ENCODE results near the gene EZH1. TPM values are rescaled to one million over a fixed set of nuclear protein-coding genes. Genes with fewer than 3 reads are reported as not detected.

EZH1 gene
- 244 and 246 TPM in 2 replicates for total RNA-seq (2013; cell fraction: nucleolus; rRNA removed)
- total RNA-seq (2014; rRNA removed) (16.4 and 21.3 TPM in 2 replicates), total RNA-seq (2014; rRNA removed; fragmentation: Illumina TruSeq; extraction: Trizol) (15.5 and 17.3 TPM in 2 replicates), total RNA-seq (2021) (15.7 and 22.1 TPM in 2 replicates), polyA plus RNA-seq (2011; rRNA removed) (39.8 and 43.3 TPM in 2 replicates), polyA plus RNA-seq (2014; fragmentation: Illumina TruSeq; extraction: Trizol) (23.7 and 27.1 TPM in 2 replicates), polyA plus RNA-seq (2014; fragmentation: Nextera tagmentation; extraction: Ambion mirVana) (1 to 10 TPM; 6.1 to 6.2 TPM), polyA plus RNA-seq (2014; rRNA removed) (24.7 and 25.4 TPM in 2 replicates), polyA plus RNA-seq (2016; fragmentation: Nextera tagmentation; extraction: Ambion mirVana) (10 to 100 TPM; 14.9 to 15.4 TPM), polyA minus RNA-seq (2011; rRNA and poly(A)+ RNA removed) (47.1 and 56.8 TPM in 2 replicates), Bru-seq, nascent RNA (percentile 72 among the genes with signal in this experiment), BruChase-seq, experiment 1, labeled RNA remaining after a 6-hour chase (percentile 76 among the genes with signal in this experiment), BruChase-seq, experiment 2, labeled RNA remaining after a 2-hour chase (percentile 77 among the genes with signal in this experiment)
- 18.6 TPM for polyA plus RNA-seq (2011; ENCODE audit: low read depth)
- polyA plus RNA-seq (2011; cell fraction: cytosol; rRNA removed) = 42.9 and 45.2 TPM in 2 replicates
- polyA plus RNA-seq (2011; cell fraction: nucleus; rRNA removed) = 93.1 and 105 TPM in 2 replicates
- polyA plus RNA-seq (2012) = 22.0 and 26.0 TPM in 2 replicates
- polyA minus RNA-seq (2011; cell fraction: cytosol; rRNA and poly(A)+ RNA removed) = 13.4 and 20.0 TPM in 2 replicates
- polyA minus RNA-seq (2011; cell fraction: nucleus; rRNA and poly(A)+ RNA removed) = 44.6 and 49.8 TPM in 2 replicates
- long read RNA-seq, experiment 1, partial matches to known transcripts = 2 of 3 reads
- long read RNA-seq, experiment 1, other reads (novel, unspliced or antisense) = 1 of 3 reads
- long read RNA-seq, experiment 2, partial matches to known transcripts = 16 of 21 reads
- long read RNA-seq, experiment 2, other reads (novel, unspliced or antisense) = 3 of 21 reads

DNA sequence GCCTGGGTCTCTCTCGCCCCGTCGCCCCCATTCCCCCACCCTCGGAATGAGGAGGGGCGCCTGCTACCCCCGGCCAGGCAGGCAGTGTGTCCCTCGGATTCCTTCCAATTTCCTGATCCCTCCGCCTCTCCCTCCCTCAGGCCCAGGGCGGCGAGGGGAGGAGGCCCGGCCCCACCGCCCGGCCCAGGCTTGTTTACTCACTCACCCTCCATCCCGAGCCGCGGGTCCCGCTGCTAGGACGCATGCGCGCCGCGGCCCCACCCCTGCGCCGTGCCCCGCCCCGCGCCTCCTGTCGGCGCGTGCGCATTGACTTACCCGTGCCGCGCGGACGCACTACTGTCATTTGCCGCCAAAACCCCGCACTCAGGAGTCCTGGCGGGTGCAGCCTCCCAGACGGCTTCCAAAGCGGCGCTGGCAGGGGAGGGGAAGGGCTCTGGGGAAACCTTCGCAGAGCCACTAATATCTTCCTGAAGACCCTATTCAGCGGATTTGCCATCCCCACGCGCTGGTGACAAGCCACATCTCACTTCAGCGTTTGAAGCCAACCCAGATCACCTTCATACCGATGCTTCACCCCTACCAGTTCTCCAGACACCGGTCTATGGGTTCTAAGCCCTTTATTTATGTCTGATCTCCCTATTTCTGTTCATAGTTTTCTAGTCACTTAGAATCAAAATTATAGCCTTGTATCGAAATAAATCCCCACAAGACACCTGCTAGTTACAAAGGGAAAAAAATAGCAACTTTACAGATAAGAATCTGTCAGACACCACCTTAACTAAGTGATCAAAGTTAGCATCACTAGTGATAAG is at the start of gene EZH1:
Gene EZH1 (minus strand): TSS at position 235 of the 812 bp plus-strand sequence. CDS start 16,099 bp downstream, outside the sequence.
- intact Hi-C loops (cut with micrococcal nuclease; ENCODE audit: unreplicated experiment) (no loop called here), in situ Hi-C loops (cut with MboI) (no loop called here)
- 10% methylated on average over 33 of the region's 50 CpGs for WGBS (ENCODE audit: insufficient coverage, insufficient replicate concordance, low lambda C conversion rate, missing lambda C conversion rate)
- RAD21 ChIA-PET (ENCODE audit: unreplicated experiment) = interaction anchor here (1.3 kb wide), 1 partner anchor 10 kb away, joined by 3 read pairs; no protein-coding TSS in a partner anchor
- DNase-seq (ENCODE audit: low read depth, low spot score) (peak; percentile 70), ATAC-seq (peak; percentile 96), FAIRE-seq (peak; percentile 90)
- CTCF ChIA-PET = interaction anchor here (3.0 kb wide), 1 partner anchor 19 kb away, joined by 13 read pairs; no protein-coding TSS in a partner anchor
- SMC1A ChIA-PET (ENCODE audit: uncharacterized antibody, unreplicated experiment) = interaction anchor here (1.9 kb wide), 1 partner anchor 19 kb away, joined by 7 read pairs; no protein-coding TSS in a partner anchor
- H3K4me2 ChIP-seq (ENCODE audit: control insufficient read depth, insufficient read depth) = peak within 1 kb of the TSS; percentile 88
- peak within 1 kb of the TSS; percentile 76 for H3K9ac ChIP-seq (ENCODE audit: control insufficient read depth, insufficient read depth, low read length)
- no peaks in the 10 kb centered on the region for H4K20me1 ChIP-seq (ENCODE audit: control insufficient read depth, insufficient read depth)
- H3K4me3 ChIP-seq = peak within 1 kb of the TSS; percentile 63
- H2AFZ ChIP-seq (ENCODE audit: control insufficient read depth, low read depth, low read length) = peak within 1 kb of the TSS; percentile 82
- H3K4me1 ChIP-seq (ENCODE audit: control insufficient read depth, insufficient read depth, low read length) = peaks cover 8% of the 10 kb centered on the region; the same call in 1 of the 2 replicates
- no peaks in the 10 kb centered on the region for H3K27me3 ChIP-seq (replicated peaks in 1 of 2; ENCODE audit: control insufficient read depth in 2 of 2, insufficient read depth in 2 of 2, low read length in 1 of 2)
- no TSS peak for BruUV-seq (replicated peaks)
- H3K79me2 ChIP-seq (ENCODE audit: control insufficient read depth, insufficient read depth, low read length) = peaks cover 15% of the 10 kb centered on the region
- H3K9me3 ChIP-seq (replicated peaks; ENCODE audit: control insufficient read depth, insufficient read depth, low read length) = no peaks in the 10 kb centered on the region
- POLR2A ChIA-PET = no interaction called here
- H3K27ac ChIP-seq (ENCODE audit: control insufficient read depth, insufficient read depth) = peak within 1 kb of the TSS; percentile 60
- no peaks in the 10 kb centered on the region for H3K36me3 ChIP-seq (ENCODE audit: control insufficient read depth in 2 of 2, insufficient read depth in 2 of 2, low read length in 1 of 2)
- TF ChIP-seq NR2C1 (IDR thresholded peaks at IDR 0.05) = no peak
- peak; percentile 99 for TF ChIP-seq RB1 (IDR thresholded peaks at IDR 0.05; ENCODE audit: borderline replicate concordance)
- TF ChIP-seq, protein P1, sequence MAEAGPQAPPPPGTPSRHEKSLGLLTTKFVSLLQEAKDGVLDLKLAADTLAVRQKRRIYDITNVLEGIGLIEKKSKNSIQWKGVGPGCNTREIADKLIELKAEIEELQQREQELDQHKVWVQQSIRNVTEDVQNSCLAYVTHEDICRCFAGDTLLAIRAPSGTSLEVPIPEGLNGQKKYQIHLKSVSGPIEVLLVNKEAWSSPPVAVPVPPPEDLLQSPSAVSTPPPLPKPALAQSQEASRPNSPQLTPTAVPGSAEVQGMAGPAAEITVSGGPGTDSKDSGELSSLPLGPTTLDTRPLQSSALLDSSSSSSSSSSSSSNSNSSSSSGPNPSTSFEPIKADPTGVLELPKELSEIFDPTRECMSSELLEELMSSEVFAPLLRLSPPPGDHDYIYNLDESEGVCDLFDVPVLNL (IDR thresholded peaks at IDR 0.05; ENCODE audit: low read depth, low read length) = 0 out of 2 replicates have a peak, but pooled peaks have one; percentile 29
- peak; percentile 83 for TF ChIP-seq POLR2A (IDR thresholded peaks at IDR 0.05; ENCODE audit: low read depth, low read length)
- peak; percentile 53; the same call in 1 of the 2 replicates for TF ChIP-seq SIN3A (IDR thresholded peaks at IDR 0.05; ENCODE audit: low read depth, low read length)
- TF ChIP-seq YY1 (IDR thresholded peaks at IDR 0.05; ENCODE audit: low read depth, low read length) = peak; percentile 39; the same call in 1 of the 2 replicates
- 0 out of 2 replicates have a peak, but pooled peaks have one; percentile 24 for TF ChIP-seq CHD2 (IDR thresholded peaks at IDR 0.05; ENCODE audit: borderline replicate concordance, low read depth, low read length)
- TF ChIP-seq BHLHE40 (IDR thresholded peaks at IDR 0.05; ENCODE audit: borderline replicate concordance in 1 of 2, low read depth in 2 of 2, low read length in 1 of 2) = peak; percentile 80 to 91; a peak in 3 of 4 replicates
- TF ChIP-seq, protein P2, sequence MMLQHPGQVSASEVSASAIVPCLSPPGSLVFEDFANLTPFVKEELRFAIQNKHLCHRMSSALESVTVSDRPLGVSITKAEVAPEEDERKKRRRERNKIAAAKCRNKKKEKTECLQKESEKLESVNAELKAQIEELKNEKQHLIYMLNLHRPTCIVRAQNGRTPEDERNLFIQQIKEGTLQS (IDR thresholded peaks at IDR 0.05; ENCODE audit: borderline replicate concordance, extremely low read depth, low read depth, low read length) = no peak
- TF ChIP-seq IKZF2 (IDR thresholded peaks at IDR 0.05) = peak in 1 of 2 experiments; percentile 20; a peak in 1 of 4 replicates
- TF ChIP-seq IKZF1 (conservative IDR thresholded peaks at IDR 0.05) = peak; percentile 75
- TF ChIP-seq, protein P3, sequence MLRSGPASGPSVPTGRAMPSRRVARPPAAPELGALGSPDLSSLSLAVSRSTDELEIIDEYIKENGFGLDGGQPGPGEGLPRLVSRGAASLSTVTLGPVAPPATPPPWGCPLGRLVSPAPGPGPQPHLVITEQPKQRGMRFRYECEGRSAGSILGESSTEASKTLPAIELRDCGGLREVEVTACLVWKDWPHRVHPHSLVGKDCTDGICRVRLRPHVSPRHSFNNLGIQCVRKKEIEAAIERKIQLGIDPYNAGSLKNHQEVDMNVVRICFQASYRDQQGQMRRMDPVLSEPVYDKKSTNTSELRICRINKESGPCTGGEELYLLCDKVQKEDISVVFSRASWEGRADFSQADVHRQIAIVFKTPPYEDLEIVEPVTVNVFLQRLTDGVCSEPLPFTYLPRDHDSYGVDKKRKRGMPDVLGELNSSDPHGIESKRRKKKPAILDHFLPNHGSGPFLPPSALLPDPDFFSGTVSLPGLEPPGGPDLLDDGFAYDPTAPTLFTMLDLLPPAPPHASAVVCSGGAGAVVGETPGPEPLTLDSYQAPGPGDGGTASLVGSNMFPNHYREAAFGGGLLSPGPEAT (IDR thresholded peaks at IDR 0.05; ENCODE audit: low read depth) = no peak
- TF ChIP-seq FOXK2 (IDR thresholded peaks at IDR 0.05) = peak; percentile 86
- TF ChIP-seq, protein P4, sequence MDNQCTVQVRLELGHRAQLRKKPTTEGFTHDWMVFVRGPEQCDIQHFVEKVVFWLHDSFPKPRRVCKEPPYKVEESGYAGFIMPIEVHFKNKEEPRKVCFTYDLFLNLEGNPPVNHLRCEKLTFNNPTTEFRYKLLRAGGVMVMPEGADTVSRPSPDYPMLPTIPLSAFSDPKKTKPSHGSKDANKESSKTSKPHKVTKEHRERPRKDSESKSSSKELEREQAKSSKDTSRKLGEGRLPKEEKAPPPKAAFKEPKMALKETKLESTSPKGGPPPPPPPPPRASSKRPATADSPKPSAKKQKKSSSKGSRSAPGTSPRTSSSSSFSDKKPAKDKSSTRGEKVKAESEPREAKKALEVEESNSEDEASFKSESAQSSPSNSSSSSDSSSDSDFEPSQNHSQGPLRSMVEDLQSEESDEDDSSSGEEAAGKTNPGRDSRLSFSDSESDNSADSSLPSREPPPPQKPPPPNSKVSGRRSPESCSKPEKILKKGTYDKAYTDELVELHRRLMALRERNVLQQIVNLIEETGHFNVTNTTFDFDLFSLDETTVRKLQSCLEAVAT (IDR thresholded peaks at IDR 0.05) = peak; percentile 97

Measured in GM12878 (cell line).